Tibial nerve (tissue), 4 donors: ENCODE measurements around the gene MLEC.

Source experiments
- EP300 ChIP-seq, 2 donors: sonication (generic); formaldehyde crosslinking; IDR thresholded peaks; one replicate each; pipeline ENCODE4 v1.6.1; 2017; ENCODE audit warnings: antibody characterized with exemption in 2 of 2, mild to moderate bottlenecking in 1 of 2
- POLR2A ChIP-seq, 2 donors: fragments of 450-650 bp; IDR thresholded peaks; one replicate each; pipeline ENCODE4 v1.6.1; 2017; ENCODE audit warnings: antibody characterized with exemption in 2 of 2, mild to moderate bottlenecking in 2 of 2, moderate library complexity in 2 of 2
- TF ChIP-seq, protein P1 (sequence below), 5 experiments: fragments of 200-600 bp in 3 of 5; fragments of 450-650 bp in 2 of 5; sonication (generic) in 3 of 5; IDR thresholded peaks; one replicate each; pipeline ENCODE4 v1.5.1; 2016 to 2019; ENCODE audit warnings: antibody characterized with exemption in 5 of 5, mild to moderate bottlenecking in 3 of 5, moderate library complexity in 2 of 5

DNA sequence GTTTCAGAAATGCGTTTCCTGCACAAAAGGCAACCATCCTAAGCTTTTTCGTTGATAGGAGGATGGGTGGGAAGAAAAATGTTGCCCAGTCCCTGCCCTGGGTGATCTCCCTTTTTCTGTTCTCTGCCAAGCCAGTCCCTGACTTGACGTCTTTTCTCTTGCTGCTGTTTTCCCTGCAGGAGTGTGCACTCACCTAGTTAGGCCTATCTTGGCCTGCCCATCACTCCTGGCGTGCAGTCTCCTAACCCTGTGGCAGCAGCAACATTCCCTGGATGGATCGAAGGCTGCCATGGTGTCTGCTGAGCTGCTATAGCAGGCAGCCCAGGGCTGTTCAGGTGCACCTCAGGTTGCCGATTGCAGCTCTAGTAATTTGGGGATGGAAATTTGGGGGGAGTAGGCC, 24.5 kb downstream of the MLEC start:
- TF ChIP-seq, protein P1, sequence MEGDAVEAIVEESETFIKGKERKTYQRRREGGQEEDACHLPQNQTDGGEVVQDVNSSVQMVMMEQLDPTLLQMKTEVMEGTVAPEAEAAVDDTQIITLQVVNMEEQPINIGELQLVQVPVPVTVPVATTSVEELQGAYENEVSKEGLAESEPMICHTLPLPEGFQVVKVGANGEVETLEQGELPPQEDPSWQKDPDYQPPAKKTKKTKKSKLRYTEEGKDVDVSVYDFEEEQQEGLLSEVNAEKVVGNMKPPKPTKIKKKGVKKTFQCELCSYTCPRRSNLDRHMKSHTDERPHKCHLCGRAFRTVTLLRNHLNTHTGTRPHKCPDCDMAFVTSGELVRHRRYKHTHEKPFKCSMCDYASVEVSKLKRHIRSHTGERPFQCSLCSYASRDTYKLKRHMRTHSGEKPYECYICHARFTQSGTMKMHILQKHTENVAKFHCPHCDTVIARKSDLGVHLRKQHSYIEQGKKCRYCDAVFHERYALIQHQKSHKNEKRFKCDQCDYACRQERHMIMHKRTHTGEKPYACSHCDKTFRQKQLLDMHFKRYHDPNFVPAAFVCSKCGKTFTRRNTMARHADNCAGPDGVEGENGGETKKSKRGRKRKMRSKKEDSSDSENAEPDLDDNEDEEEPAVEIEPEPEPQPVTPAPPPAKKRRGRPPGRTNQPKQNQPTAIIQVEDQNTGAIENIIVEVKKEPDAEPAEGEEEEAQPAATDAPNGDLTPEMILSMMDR (IDR thresholded peaks at IDR 0.05) = no peak
- no peak for TF ChIP-seq EP300 (IDR thresholded peaks at IDR 0.05)
- no peak for TF ChIP-seq POLR2A (IDR thresholded peaks at IDR 0.05)
